Measurements from ENCODE around the gene RNF157.

Gene RNF157

GRCh38 chr17:76173474-76173873 lies 66.8 kb downstream of the RNF157 start:
- no peaks in the 10 kb centered on the region for H3K36me3 ChIP-seq (ENCODE audit: insufficient read depth)
- H3K27ac ChIP-seq, result no peak overlapping the region
- H3K27me3 ChIP-seq (ENCODE audit: insufficient read depth, low read depth), result no peaks in the 10 kb centered on the region
- H3K4me2 ChIP-seq, result no peak overlapping the region
- no peak for TF ChIP-seq CTCF (conservative IDR thresholded peaks at IDR 0.05; ENCODE audit: low read depth, low read length)
- no peaks in the 10 kb centered on the region for H4K20me1 ChIP-seq (ENCODE audit: insufficient read depth)
- no peak overlapping the region for H3K9ac ChIP-seq
- H2AFZ ChIP-seq (ENCODE audit: low read depth), result no peak overlapping the region
- H3K4me3 ChIP-seq (IDR thresholded peaks at IDR 0.05; ENCODE audit: insufficient read depth, low read depth, low read length), result no peak overlapping the region
- H3K79me2 ChIP-seq (ENCODE audit: insufficient read depth, low read depth), result no peaks in the 10 kb centered on the region
- no peaks in the 10 kb centered on the region for H3K4me1 ChIP-seq (ENCODE audit: low read depth, poor library complexity, severe bottlenecking)

GRCh38 chr17:76171706-76172105 lies 68.6 kb downstream of the RNF157 start:
- H3K27me3 ChIP-seq (ENCODE audit: insufficient read depth, low read depth), result no peaks in the 10 kb centered on the region
- no peaks in the 10 kb centered on the region for H4K20me1 ChIP-seq (ENCODE audit: insufficient read depth)
- no peak overlapping the region for H2AFZ ChIP-seq (ENCODE audit: low read depth)
- H3K79me2 ChIP-seq (ENCODE audit: insufficient read depth, low read depth), result no peaks in the 10 kb centered on the region
- no peak overlapping the region for H3K27ac ChIP-seq
- TF ChIP-seq CTCF (conservative IDR thresholded peaks at IDR 0.05; ENCODE audit: low read depth, low read length), result no peak
- H3K4me1 ChIP-seq (ENCODE audit: low read depth, poor library complexity, severe bottlenecking), result no peaks in the 10 kb centered on the region
- no peak overlapping the region for H3K4me3 ChIP-seq (IDR thresholded peaks at IDR 0.05; ENCODE audit: insufficient read depth, low read depth, low read length)
- no peaks in the 10 kb centered on the region for H3K36me3 ChIP-seq (ENCODE audit: insufficient read depth)
- H3K9ac ChIP-seq, result no peak overlapping the region
- no peak overlapping the region for H3K4me2 ChIP-seq

- Histone ChIP-seq H3K27ac (no peak overlapping the region), H3K36me3 (ENCODE audit: insufficient read depth) (no peaks in the 10 kb centered on the region), H3K79me2 (ENCODE audit: insufficient read depth, low read depth) (no peaks in the 10 kb centered on the region), H3K27me3 (ENCODE audit: insufficient read depth, low read depth) (no peaks in the 10 kb centered on the region), H3K4me2 (no peak overlapping the region), H3K4me1 (ENCODE audit: low read depth, poor library complexity, severe bottlenecking) (no peaks in the 10 kb centered on the region), H4K20me1 (ENCODE audit: insufficient read depth) (no peaks in the 10 kb centered on the region), H3K4me3 (IDR thresholded peaks at IDR 0.05; ENCODE audit: insufficient read depth, low read depth, low read length) (no peak overlapping the region), H2AFZ (ENCODE audit: low read depth) (no peak overlapping the region), H3K9ac (no peak overlapping the region)
- no peak for TF ChIP-seq CTCF (conservative IDR thresholded peaks at IDR 0.05; ENCODE audit: low read depth, low read length)
These were observed 70.2 kb downstream of the RNF157 start for GRCh38 chr17:76170114-76170513.

GRCh38 chr17:76166906-76167305 lies 73.4 kb downstream of the RNF157 start:
- H3K27ac ChIP-seq, result no peak overlapping the region
- H2AFZ ChIP-seq (ENCODE audit: low read depth), result no peak overlapping the region
- H3K79me2 ChIP-seq (ENCODE audit: insufficient read depth, low read depth), result no peaks in the 10 kb centered on the region
- no peak for TF ChIP-seq CTCF (conservative IDR thresholded peaks at IDR 0.05; ENCODE audit: low read depth, low read length)
- H4K20me1 ChIP-seq (ENCODE audit: insufficient read depth), result no peaks in the 10 kb centered on the region
- H3K4me1 ChIP-seq (ENCODE audit: low read depth, poor library complexity, severe bottlenecking), result no peaks in the 10 kb centered on the region
- no peak overlapping the region for H3K4me3 ChIP-seq (IDR thresholded peaks at IDR 0.05; ENCODE audit: insufficient read depth, low read depth, low read length)
- H3K36me3 ChIP-seq (ENCODE audit: insufficient read depth), result no peaks in the 10 kb centered on the region
- H3K4me2 ChIP-seq, result no peak overlapping the region
- H3K9ac ChIP-seq, result no peak overlapping the region
- H3K27me3 ChIP-seq (ENCODE audit: insufficient read depth, low read depth), result no peaks in the 10 kb centered on the region

GRCh38 chr17:76166168-76166567 lies 74.1 kb downstream of the RNF157 start:
- Histone ChIP-seq H3K4me1 (ENCODE audit: low read depth, poor library complexity, severe bottlenecking) (no peaks in the 10 kb centered on the region), H3K9ac (no peak overlapping the region), H2AFZ (ENCODE audit: low read depth) (no peak overlapping the region), H3K36me3 (ENCODE audit: insufficient read depth) (no peaks in the 10 kb centered on the region), H3K27me3 (ENCODE audit: insufficient read depth, low read depth) (no peaks in the 10 kb centered on the region), H3K79me2 (ENCODE audit: insufficient read depth, low read depth) (no peaks in the 10 kb centered on the region), H3K27ac (no peak overlapping the region), H3K4me2 (no peak overlapping the region), H3K4me3 (IDR thresholded peaks at IDR 0.05; ENCODE audit: insufficient read depth, low read depth, low read length) (no peak overlapping the region), H4K20me1 (ENCODE audit: insufficient read depth) (no peaks in the 10 kb centered on the region)
- no peak for TF ChIP-seq CTCF (conservative IDR thresholded peaks at IDR 0.05; ENCODE audit: low read depth, low read length)

Data from KMS-11 (cell line).